KMS-11 (cell line): Measurements from ENCODE around the gene CPSF3.
A peak's percentile ranks its signal among the peaks of the same experiment; 100 is the strongest.

ENCODE experiments used
- H2AFZ ChIP-seq: fragments of 200-600 bp; sonication (generic); 2 replicates; pipeline ENCODE4 v1.6.1; 2016; ENCODE audit warnings: antibody characterized with exemption, mixed run types, low read depth
- H3K27ac ChIP-seq: fragments of 200-600 bp; sonication (generic); 2 replicates; pipeline ENCODE4 v1.6.1; 2016; ENCODE audit warnings: mild to moderate bottlenecking, mixed run types
- H3K27me3 ChIP-seq: fragments of 200-600 bp; sonication (generic); 2 replicates; pipeline ENCODE4 v1.6.1; 2017; ENCODE audit warnings: mild to moderate bottlenecking, low read depth, mixed run types, moderate library complexity; ENCODE audit not compliant: insufficient read depth
- H3K36me3 ChIP-seq: fragments of 200-600 bp; sonication (generic); 2 replicates; pipeline ENCODE4 v1.6.1; 2017; ENCODE audit warnings: mild to moderate bottlenecking, mixed run types; ENCODE audit not compliant: insufficient read depth
- H3K4me1 ChIP-seq: fragments of 200-600 bp; sonication (generic); 2 replicates; pipeline ENCODE4 v1.6.1; 2016; ENCODE audit warnings: mild to moderate bottlenecking, low read depth, mixed run types; ENCODE audit not compliant: poor library complexity, severe bottlenecking
- H3K4me2 ChIP-seq: fragments of 200-600 bp; sonication (generic); 2 replicates; pipeline ENCODE4 v1.7.0; 2016; ENCODE audit warnings: mild to moderate bottlenecking, mixed run types
- H3K4me3 ChIP-seq: fragments of 200-600 bp; sonication (generic); IDR thresholded peaks from 2 replicates; pipeline ENCODE4 v1.6.1; 2017; ENCODE audit warnings: low read depth, low read length, mixed read lengths; ENCODE audit not compliant: insufficient read depth
- H3K79me2 ChIP-seq: fragments of 200-600 bp; sonication (generic); 2 replicates; pipeline ENCODE4 v1.6.1; 2016; ENCODE audit warnings: low read depth, mixed run types; ENCODE audit not compliant: insufficient read depth
- H3K9ac ChIP-seq: fragments of 200-600 bp; sonication (generic); 2 replicates; pipeline ENCODE4 v1.6.1; 2016; ENCODE audit warnings: mild to moderate bottlenecking, mixed run types
- H4K20me1 ChIP-seq: fragments of 200-600 bp; sonication (generic); 2 replicates; pipeline ENCODE4 v1.6.1; 2016; ENCODE audit warnings: mild to moderate bottlenecking, mixed run types; ENCODE audit not compliant: insufficient read depth
- TF ChIP-seq, protein P1 (sequence below): fragments of 200-600 bp; sonication (generic); conservative IDR thresholded peaks from 2 replicates; pipeline ENCODE4 v1.6.1; 2017; ENCODE audit warnings: low read depth, mild to moderate bottlenecking, antibody characterized with exemption, low read length, moderate library complexity, mixed read lengths

The CPSF3 gene

GRCh38 chr2:9465170-9465569 is 41.7 kb downstream of the CPSF3 start:
- H3K4me1 ChIP-seq: peaks cover 36% of the 10 kb centered on the region
- peak overlapping the region; percentile 74; the same call in 1 of the 2 replicates for H3K27ac ChIP-seq
- H3K27me3 ChIP-seq: no peaks in the 10 kb centered on the region
- H2AFZ ChIP-seq: no peak overlapping the region
- H4K20me1 ChIP-seq: no peaks in the 10 kb centered on the region
- H3K4me3 ChIP-seq: no peak overlapping the region
- H3K9ac ChIP-seq: no peak overlapping the region
- no peaks in the 10 kb centered on the region for H3K79me2 ChIP-seq
- no peaks in the 10 kb centered on the region for H3K36me3 ChIP-seq
- TF ChIP-seq, protein P1, sequence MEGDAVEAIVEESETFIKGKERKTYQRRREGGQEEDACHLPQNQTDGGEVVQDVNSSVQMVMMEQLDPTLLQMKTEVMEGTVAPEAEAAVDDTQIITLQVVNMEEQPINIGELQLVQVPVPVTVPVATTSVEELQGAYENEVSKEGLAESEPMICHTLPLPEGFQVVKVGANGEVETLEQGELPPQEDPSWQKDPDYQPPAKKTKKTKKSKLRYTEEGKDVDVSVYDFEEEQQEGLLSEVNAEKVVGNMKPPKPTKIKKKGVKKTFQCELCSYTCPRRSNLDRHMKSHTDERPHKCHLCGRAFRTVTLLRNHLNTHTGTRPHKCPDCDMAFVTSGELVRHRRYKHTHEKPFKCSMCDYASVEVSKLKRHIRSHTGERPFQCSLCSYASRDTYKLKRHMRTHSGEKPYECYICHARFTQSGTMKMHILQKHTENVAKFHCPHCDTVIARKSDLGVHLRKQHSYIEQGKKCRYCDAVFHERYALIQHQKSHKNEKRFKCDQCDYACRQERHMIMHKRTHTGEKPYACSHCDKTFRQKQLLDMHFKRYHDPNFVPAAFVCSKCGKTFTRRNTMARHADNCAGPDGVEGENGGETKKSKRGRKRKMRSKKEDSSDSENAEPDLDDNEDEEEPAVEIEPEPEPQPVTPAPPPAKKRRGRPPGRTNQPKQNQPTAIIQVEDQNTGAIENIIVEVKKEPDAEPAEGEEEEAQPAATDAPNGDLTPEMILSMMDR: no peak
- H3K4me2 ChIP-seq: no peak overlapping the region

GRCh38 chr2:9466147-9466683 is 42.8 kb downstream of the CPSF3 start:
- no peak overlapping the region for H3K27ac ChIP-seq
- TF ChIP-seq, protein P1: no peak
- no peaks in the 10 kb centered on the region for H3K36me3 ChIP-seq
- H3K4me3 ChIP-seq: no peak overlapping the region
- H3K4me2 ChIP-seq: no peak overlapping the region
- no peak overlapping the region for H3K9ac ChIP-seq
- H3K27me3 ChIP-seq: no peaks in the 10 kb centered on the region
- H4K20me1 ChIP-seq: no peaks in the 10 kb centered on the region
- no peaks in the 10 kb centered on the region for H3K79me2 ChIP-seq
- no peak overlapping the region for H2AFZ ChIP-seq
- peaks cover 26% of the 10 kb centered on the region for H3K4me1 ChIP-seq

- no peak overlapping the region for H3K4me2 ChIP-seq
- H4K20me1 ChIP-seq: no peaks in the 10 kb centered on the region
- H3K27me3 ChIP-seq: no peaks in the 10 kb centered on the region
- H3K27ac ChIP-seq: no peak overlapping the region
- H3K4me1 ChIP-seq: peaks cover 17% of the 10 kb centered on the region
- H3K36me3 ChIP-seq: no peaks in the 10 kb centered on the region
- H2AFZ ChIP-seq: no peak overlapping the region
- no peak overlapping the region for H3K4me3 ChIP-seq
- TF ChIP-seq, protein P1: no peak
- H3K79me2 ChIP-seq: no peaks in the 10 kb centered on the region
- no peak overlapping the region for H3K9ac ChIP-seq
Observed at GRCh38 chr2:9467687-9468086, 44.2 kb downstream of the CPSF3 start.

GRCh38 chr2:9471206-9471605 is 47.8 kb downstream of the CPSF3 start:
- no peaks in the 10 kb centered on the region for H3K27me3 ChIP-seq
- TF ChIP-seq, protein P1: no peak
- no peaks in the 10 kb centered on the region for H4K20me1 ChIP-seq
- no peaks in the 10 kb centered on the region for H3K79me2 ChIP-seq
- no peak overlapping the region for H3K9ac ChIP-seq
- H3K27ac ChIP-seq: no peak overlapping the region
- no peak overlapping the region for H2AFZ ChIP-seq
- H3K4me3 ChIP-seq: no peak overlapping the region
- no peak overlapping the region for H3K4me2 ChIP-seq
- H3K36me3 ChIP-seq: no peaks in the 10 kb centered on the region
- H3K4me1 ChIP-seq: peaks cover 4% of the 10 kb centered on the region
